ENCODE results near the gene BMI1. TPM values are rescaled to one million over a fixed set of nuclear protein-coding genes. Genes with fewer than 3 reads are reported as not detected.

BMI1 gene
- total RNA-seq, 4 donors from 2014 or later = 41.2 to 73.5 (median 59.0) TPM

- 82 to 86% methylated on average over 9 of the region's 9 CpGs for WGBS, 2 donors
- DNase-seq = no peak
These were observed 52.0 kb downstream of the BMI1 start for GRCh38 chr10:22372917-22373316.

GRCh38 chr10:22374489-22375126 lies 53.7 kb downstream of the BMI1 start:
- TF ChIP-seq, protein P1, sequence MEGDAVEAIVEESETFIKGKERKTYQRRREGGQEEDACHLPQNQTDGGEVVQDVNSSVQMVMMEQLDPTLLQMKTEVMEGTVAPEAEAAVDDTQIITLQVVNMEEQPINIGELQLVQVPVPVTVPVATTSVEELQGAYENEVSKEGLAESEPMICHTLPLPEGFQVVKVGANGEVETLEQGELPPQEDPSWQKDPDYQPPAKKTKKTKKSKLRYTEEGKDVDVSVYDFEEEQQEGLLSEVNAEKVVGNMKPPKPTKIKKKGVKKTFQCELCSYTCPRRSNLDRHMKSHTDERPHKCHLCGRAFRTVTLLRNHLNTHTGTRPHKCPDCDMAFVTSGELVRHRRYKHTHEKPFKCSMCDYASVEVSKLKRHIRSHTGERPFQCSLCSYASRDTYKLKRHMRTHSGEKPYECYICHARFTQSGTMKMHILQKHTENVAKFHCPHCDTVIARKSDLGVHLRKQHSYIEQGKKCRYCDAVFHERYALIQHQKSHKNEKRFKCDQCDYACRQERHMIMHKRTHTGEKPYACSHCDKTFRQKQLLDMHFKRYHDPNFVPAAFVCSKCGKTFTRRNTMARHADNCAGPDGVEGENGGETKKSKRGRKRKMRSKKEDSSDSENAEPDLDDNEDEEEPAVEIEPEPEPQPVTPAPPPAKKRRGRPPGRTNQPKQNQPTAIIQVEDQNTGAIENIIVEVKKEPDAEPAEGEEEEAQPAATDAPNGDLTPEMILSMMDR (IDR thresholded peaks at IDR 0.05) = no peak
- TF ChIP-seq POLR2A (IDR thresholded peaks at IDR 0.05) = no peak
- Histone ChIP-seq H3K27me3 (no peaks in the 10 kb centered on the region), H3K36me3 (no peaks in the 10 kb centered on the region), H3K4me3 (replicated peaks in 1 of 3) (no peak overlapping the region), H3K9me3 (no peaks in the 10 kb centered on the region), H3K4me1 (no peaks in the 10 kb centered on the region), H3K27ac (no peak overlapping the region)
- 81 to 83% methylated on average over 3 of the region's 3 CpGs for WGBS, 2 donors
- no peak for DNase-seq
- intact Hi-C loops (cut with DNase I) = no loop called here

More at GRCh38 chr10:22372917-22373316, 52.0 kb downstream of the BMI1 start:
- H3K27ac ChIP-seq = no peak overlapping the region
- H3K27me3 ChIP-seq = no peaks in the 10 kb centered on the region
- TF ChIP-seq, protein P1 (IDR thresholded peaks at IDR 0.05) = no peak
- no peak for TF ChIP-seq POLR2A (IDR thresholded peaks at IDR 0.05)
- H3K4me1 ChIP-seq = no peaks in the 10 kb centered on the region
- no peaks in the 10 kb centered on the region for H3K9me3 ChIP-seq
- intact Hi-C loops (cut with DNase I) = no loop called here
- H3K36me3 ChIP-seq = no peaks in the 10 kb centered on the region
- no peak overlapping the region for H3K4me3 ChIP-seq (replicated peaks in 1 of 3)

DNA sequence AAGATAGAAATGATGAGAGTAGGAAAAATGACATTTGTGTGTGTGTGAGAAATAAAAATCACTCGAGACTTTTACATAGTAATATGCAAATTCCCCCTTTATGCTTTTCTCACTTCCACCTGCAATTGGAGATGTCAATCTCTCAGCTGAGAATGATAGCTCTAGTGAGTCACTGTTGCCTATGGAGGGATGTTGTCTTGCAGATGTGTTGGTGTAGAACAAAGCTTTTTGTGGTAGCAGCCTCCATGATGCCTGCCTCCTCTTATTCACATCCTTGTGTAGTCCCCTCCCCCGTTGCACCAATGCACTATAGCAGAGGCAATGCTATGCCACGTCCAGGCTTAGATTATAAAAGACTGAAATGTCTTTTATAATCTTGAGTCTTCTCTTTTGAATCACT lies 58.2 kb downstream of the BMI1 start:
- TF ChIP-seq, protein P1 (IDR thresholded peaks at IDR 0.05) = no peak
- no peak for TF ChIP-seq POLR2A (IDR thresholded peaks at IDR 0.05)
- no peak for DNase-seq
- Histone ChIP-seq H3K36me3 (no peaks in the 10 kb centered on the region), H3K4me1 (no peaks in the 10 kb centered on the region), H3K4me3 (replicated peaks in 1 of 3) (no peak overlapping the region), H3K27ac (no peak overlapping the region), H3K9me3 (no peaks in the 10 kb centered on the region), H3K27me3 (no peaks in the 10 kb centered on the region)
- intact Hi-C loops (cut with DNase I) = no loop called here
- WGBS, 2 donors = 76 to 92% methylated on average over 3 of the region's 3 CpGs

Small RNAs within 50 kb of the gene (small RNA-seq; reads per million reads assigned to genes)
- gene AL158211.3 = not detected

Other genes starting within 250 kb of the BMI1 start
- gene EBLN1, start 103.1 kb upstream of the BMI1 start, total RNA-seq = not detected
- gene COMMD3, start 4.7 kb upstream of the BMI1 start, total RNA-seq = 10 to 100 TPM; 29.9 to 41.3 (median 31.4) TPM
- gene SPAG6, start 24.4 kb downstream of the BMI1 start, total RNA-seq = under 1 TPM in 1 of 4 donors, not detected in 3; 0.27 TPM